ENCODE measurements around the gene DNAJC30.

DNA sequence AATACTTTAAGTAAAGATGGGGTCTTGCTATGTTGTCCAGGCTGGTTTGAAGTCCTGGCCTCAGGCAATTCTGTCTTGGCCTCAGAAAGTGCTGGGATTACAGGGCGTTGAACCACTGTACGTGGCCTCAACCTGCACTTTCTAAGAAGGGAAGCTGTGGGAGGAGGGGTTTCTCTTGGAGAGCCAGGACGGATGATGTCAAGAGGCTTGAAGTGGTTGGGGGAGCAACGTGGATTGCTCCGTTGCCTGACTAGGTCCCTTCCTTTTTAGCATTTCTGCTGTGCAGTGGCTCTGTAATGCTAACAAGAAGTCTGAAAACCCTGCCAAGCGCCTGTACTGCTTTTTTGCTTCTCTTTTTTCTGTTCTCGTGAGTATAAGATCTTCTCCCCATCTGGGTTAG is 7.4 kb upstream of the DNAJC30 start:
- TF ChIP-seq, protein P1, sequence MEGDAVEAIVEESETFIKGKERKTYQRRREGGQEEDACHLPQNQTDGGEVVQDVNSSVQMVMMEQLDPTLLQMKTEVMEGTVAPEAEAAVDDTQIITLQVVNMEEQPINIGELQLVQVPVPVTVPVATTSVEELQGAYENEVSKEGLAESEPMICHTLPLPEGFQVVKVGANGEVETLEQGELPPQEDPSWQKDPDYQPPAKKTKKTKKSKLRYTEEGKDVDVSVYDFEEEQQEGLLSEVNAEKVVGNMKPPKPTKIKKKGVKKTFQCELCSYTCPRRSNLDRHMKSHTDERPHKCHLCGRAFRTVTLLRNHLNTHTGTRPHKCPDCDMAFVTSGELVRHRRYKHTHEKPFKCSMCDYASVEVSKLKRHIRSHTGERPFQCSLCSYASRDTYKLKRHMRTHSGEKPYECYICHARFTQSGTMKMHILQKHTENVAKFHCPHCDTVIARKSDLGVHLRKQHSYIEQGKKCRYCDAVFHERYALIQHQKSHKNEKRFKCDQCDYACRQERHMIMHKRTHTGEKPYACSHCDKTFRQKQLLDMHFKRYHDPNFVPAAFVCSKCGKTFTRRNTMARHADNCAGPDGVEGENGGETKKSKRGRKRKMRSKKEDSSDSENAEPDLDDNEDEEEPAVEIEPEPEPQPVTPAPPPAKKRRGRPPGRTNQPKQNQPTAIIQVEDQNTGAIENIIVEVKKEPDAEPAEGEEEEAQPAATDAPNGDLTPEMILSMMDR (IDR thresholded peaks at IDR 0.05) = no peak
- TF ChIP-seq POLR2A (IDR thresholded peaks at IDR 0.05) = no peak

Measured in adrenal gland (tissue), 5 donors.